K562 (cell line): ENCODE measurements around the gene NXN. TPM values are rescaled to one million over a fixed set of nuclear protein-coding genes. Genes with fewer than 3 reads are reported as not detected.

Source experiments
- ATAC-seq: fragments of 200-7000 bp; cut with Tn5 transposase; 3 replicates; pipeline ENCODE4 v1.9.1; 2020; ENCODE audit warnings: moderate library complexity
- BruUV-seq: library from RNA; stranded (reverse); fragments of 400-500 nt; replicated peaks from 2 replicates; lab custom pipeline; 2021; lab: Mats Ljungman, UMichigan
- CTCF ChIA-PET: fragments of 300-600 bp; formaldehyde crosslinking; extraction: SDS; loops from one replicate; lab custom pipeline; 2021; ENCODE audit warnings: low intra/inter-chr PET ratio; lab: Yijun Ruan, JAX
- POLR2A ChIA-PET: fragments of 300-600, 350-650 bp; sonication (Branson Sonifier 250); formaldehyde crosslinking; extraction: SDS; loops from one replicate; lab custom pipeline; 2021; ENCODE audit warnings: antibody characterized with exemption, inconsistent platforms; lab: Yijun Ruan, JAX
- DNase-seq, 4 experiments: peaks; one replicate each; pipeline versions ENCODE4 v3.0.0 to v3.0.0-alpha.2; 2011 to 2018; ENCODE audit warnings: low spot score in 3 of 4, mixed read lengths in 3 of 4; ENCODE audit errors: extremely low read depth in 1 of 4
- FAIRE-seq: peaks from 2 replicates; lab custom pipeline; 2011; peaks lifted over from hg19 to GRCh38; lab: Jason Lieb, UNC
- H2AFZ ChIP-seq: 2 replicates; pipeline ENCODE4 v1.6.0; 2011; ENCODE audit warnings: low read depth, low read length, control low read depth, inconsistent platforms
- H3K27ac ChIP-seq: fragments of 200-600 bp; 3 replicates; pipeline ENCODE4 v1.8.0; 2011; ENCODE audit warnings: low read depth, mild to moderate bottlenecking, control low read depth, inconsistent platforms, low read length, moderate library complexity, mixed read lengths; ENCODE audit errors: extremely low read depth
- H3K27me3 ChIP-seq, 2 experiments: fragments of 300-600 bp in 1 of 2; 2 replicates in 1 of 2; 3 replicates in 1 of 2; pipeline versions ENCODE4 v1.6.0 to v1.8.0; 2011; ENCODE audit warnings: inconsistent platforms in 2 of 2, low read length in 2 of 2, mild to moderate bottlenecking in 1 of 2, mixed read lengths in 1 of 2, moderate library complexity in 1 of 2; ENCODE audit not compliant: control insufficient read depth in 2 of 2, insufficient read depth in 2 of 2
- H3K36me3 ChIP-seq: fragments of 300-600 bp; 3 replicates; pipeline ENCODE4 v1.8.0; 2011; ENCODE audit warnings: mild to moderate bottlenecking, low read length, inconsistent platforms; ENCODE audit not compliant: control insufficient read depth, insufficient read depth
- H3K4me1 ChIP-seq, 2 experiments: fragments of 200-600 bp in 1 of 2; replicated peaks in 1 of 2; 2 replicates in 1 of 2; 3 replicates in 1 of 2; pipeline versions ENCODE4 v1.5.1 to v1.8.0; 2011; ENCODE audit warnings: inconsistent platforms in 2 of 2, low read length in 2 of 2, mild to moderate bottlenecking in 1 of 2, mixed read lengths in 1 of 2, moderate library complexity in 1 of 2; ENCODE audit not compliant: control insufficient read depth in 2 of 2, insufficient read depth in 2 of 2
- H3K4me2 ChIP-seq: 2 replicates; pipeline ENCODE4 v1.6.1; 2011; ENCODE audit warnings: low read length, control low read depth, inconsistent platforms, mixed read lengths; ENCODE audit not compliant: insufficient read depth
- H3K4me3 ChIP-seq: fragments of 200-600 bp; sonication (generic), shearing (Covaris generic); 2 replicates; pipeline ENCODE4 v1.5.1; 2016; ENCODE audit warnings: control low read depth, inconsistent platforms
- H3K79me2 ChIP-seq: fragments of 200-600 bp; 3 replicates; pipeline ENCODE4 v1.8.0; 2011; ENCODE audit warnings: low read length, inconsistent platforms; ENCODE audit not compliant: control insufficient read depth, insufficient read depth
- H3K9ac ChIP-seq, 2 experiments: 2 replicates each; pipeline versions ENCODE4 v1.6.0 to v1.6.1; 2011; ENCODE audit warnings: low read depth in 2 of 2, low read length in 2 of 2, control low read depth in 1 of 2, inconsistent platforms in 1 of 2, mild to moderate bottlenecking in 1 of 2, mixed read lengths in 1 of 2; ENCODE audit not compliant: insufficient read depth in 1 of 2
- H3K9me1 ChIP-seq: one replicate; pipeline ENCODE4 v1.6.0; 2011; ENCODE audit warnings: inconsistent platforms, mild to moderate bottlenecking, low read length, moderate library complexity; ENCODE audit not compliant: control insufficient read depth, insufficient read depth
- H3K9me3 ChIP-seq: replicated peaks from 2 replicates; pipeline ENCODE4 v1.5.1; 2011; ENCODE audit warnings: low read depth, low read length, inconsistent platforms; ENCODE audit not compliant: control insufficient read depth, insufficient read depth
- H4K20me1 ChIP-seq: replicated peaks from 2 replicates; pipeline ENCODE4 v1.6.1; 2011; ENCODE audit warnings: low read length, inconsistent platforms, mixed read lengths; ENCODE audit not compliant: control insufficient read depth, insufficient read depth
- WGBS: fragments of 100-300 bp; shearing (Covaris generic); methylation state at CpG from one replicate; pipeline ENCODE4 v1.1.6; 2016; ENCODE audit warnings: low coverage, mixed read lengths; ENCODE audit not compliant: insufficient coverage; ENCODE audit errors: missing lambda C conversion rate; 5-methylcytosine and 5-hydroxymethylcytosine counted together
- in situ Hi-C: fragments of 300-500 bp; cut with MboI; formaldehyde crosslinking; loops from 4 replicates; pipeline ENCODE4 v1.15.0; 2018; ENCODE audit warnings: inconsistent platforms, mixed read lengths
- intact Hi-C: fragments of 100-400 bp; cut with micrococcal nuclease; formaldehyde crosslinking; loops from 2 replicates; pipeline ENCODE4 v1.14.2; 2022
- polyA plus RNA-seq, 8 experiments: library from polyadenylated mRNA; depleted of rRNA in 4 of 8; stranded (reverse) in 5 of 8; unstranded in 3 of 8; fragments of >200 nt; fragmentation: Nextera tagmentation in 2 of 8; fragmentation: Illumina TruSeq in 1 of 8; extraction: Ambion mirVana in 2 of 8; extraction: Trizol in 1 of 8; gene quantifications; 2 replicates each; pipeline versions ENCODE4 v1.2.1 to v1.2.3, GENCODE V29; 2011 to 2014; ENCODE audit warnings: inconsistent platforms in 1 of 8, missing spikeins in 1 of 8
- total RNA-seq, 7 experiments: library from RNA; depleted of rRNA in 6 of 7; stranded (reverse); fragments of >200 nt in 6 of 7; fragmentation: Illumina TruSeq in 2 of 7; extraction: Trizol in 2 of 7; gene quantifications; 2 replicates each; pipeline versions ENCODE4 v1.2.1 to v1.2.3, GENCODE V29; 2011 to 2021; ENCODE audit warnings: low replicate concordance in 1 of 7
- TF ChIP-seq, protein P1 (sequence below): sonication (generic); formaldehyde crosslinking; IDR thresholded peaks from 2 replicates; pipeline ENCODE4 v1.9.0; 2022; ENCODE audit warnings: mild to moderate bottlenecking, missing genetic modification reagents

NXN gene
- total and polyA plus RNA-seq, 9 of the 15 experiments (the other 6 are each of a cell fraction or from before 2014, with no cell fraction given): 0.08 to 0.39 (median 0.29) TPM; not detected in 5

DNA sequence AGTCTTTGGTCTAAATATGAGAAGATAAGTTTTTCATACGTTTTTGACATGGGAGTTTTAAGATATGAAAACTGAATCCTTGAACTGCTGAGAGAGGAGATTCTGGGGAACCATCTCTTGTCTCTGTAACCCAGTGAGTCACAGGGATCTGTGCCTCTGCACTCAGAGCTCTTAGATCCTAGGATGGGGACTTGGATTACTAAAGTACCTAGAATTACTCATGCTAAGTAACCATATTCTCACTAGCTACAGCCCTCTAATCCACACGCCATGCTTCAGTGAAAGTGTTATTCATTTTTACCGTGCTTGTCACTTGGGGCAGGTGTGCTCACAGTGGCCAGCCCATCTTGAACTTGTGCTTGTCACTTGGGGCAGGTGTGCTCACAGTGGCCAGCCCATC, 195.4 kb downstream of the NXN start:
- DNase-seq (no peak), FAIRE-seq (no peak), ATAC-seq (no peak)
- Histone ChIP-seq H3K9me3 (no peaks in the 10 kb centered on the region), H3K9ac (no peak overlapping the region), H2AFZ (no peak overlapping the region), H3K9me1 (no peaks in the 10 kb centered on the region), H3K27me3 (no peaks in the 10 kb centered on the region), H3K4me1 (peaks cover 4 to 9% of the 10 kb centered on the region in 2 experiments; a peak in 3 of 5 replicates), H3K27ac (no peak overlapping the region), H3K4me2 (peak overlapping the region; percentile 17; the same call in 1 of the 2 replicates), H4K20me1 (no peaks in the 10 kb centered on the region), H3K79me2 (peaks cover 56% of the 10 kb centered on the region), H3K36me3 (peaks cover 52% of the 10 kb centered on the region; the same call in 2 of the 3 replicates), H3K4me3 (no peak overlapping the region; the same call in 1 of the 2 replicates)
- intact Hi-C loops (no loop called here), in situ Hi-C loops (no loop called here)
- WGBS: 63% methylated on average over 3 of the region's 3 CpGs
- TF ChIP-seq, protein P1, sequence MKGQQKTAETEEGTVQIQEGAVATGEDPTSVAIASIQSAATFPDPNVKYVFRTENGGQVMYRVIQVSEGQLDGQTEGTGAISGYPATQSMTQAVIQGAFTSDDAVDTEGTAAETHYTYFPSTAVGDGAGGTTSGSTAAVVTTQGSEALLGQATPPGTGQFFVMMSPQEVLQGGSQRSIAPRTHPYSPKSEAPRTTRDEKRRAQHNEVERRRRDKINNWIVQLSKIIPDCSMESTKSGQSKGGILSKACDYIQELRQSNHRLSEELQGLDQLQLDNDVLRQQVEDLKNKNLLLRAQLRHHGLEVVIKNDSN (CRISPR knock-in tag): no peak
- ChIA-PET CTCF (interaction anchor here (0.9 kb wide), 1 partner anchor 11 kb away, joined by 6 read pairs; no protein-coding TSS in a partner anchor), POLR2A (interaction anchor here (0.6 kb wide), 1 partner anchor 10 kb away, joined by 3 read pairs; no protein-coding TSS in a partner anchor)
- BruUV-seq: no TSS peak
